COLO829 (cell line): ENCODE data around the gene HOXD8.

ENCODE experiments used
- DNase-seq: peaks from one replicate; pipeline ENCODE4 v3.0.0; 2012; ENCODE audit warnings: low spot score

The HOXD8 gene

DNA sequence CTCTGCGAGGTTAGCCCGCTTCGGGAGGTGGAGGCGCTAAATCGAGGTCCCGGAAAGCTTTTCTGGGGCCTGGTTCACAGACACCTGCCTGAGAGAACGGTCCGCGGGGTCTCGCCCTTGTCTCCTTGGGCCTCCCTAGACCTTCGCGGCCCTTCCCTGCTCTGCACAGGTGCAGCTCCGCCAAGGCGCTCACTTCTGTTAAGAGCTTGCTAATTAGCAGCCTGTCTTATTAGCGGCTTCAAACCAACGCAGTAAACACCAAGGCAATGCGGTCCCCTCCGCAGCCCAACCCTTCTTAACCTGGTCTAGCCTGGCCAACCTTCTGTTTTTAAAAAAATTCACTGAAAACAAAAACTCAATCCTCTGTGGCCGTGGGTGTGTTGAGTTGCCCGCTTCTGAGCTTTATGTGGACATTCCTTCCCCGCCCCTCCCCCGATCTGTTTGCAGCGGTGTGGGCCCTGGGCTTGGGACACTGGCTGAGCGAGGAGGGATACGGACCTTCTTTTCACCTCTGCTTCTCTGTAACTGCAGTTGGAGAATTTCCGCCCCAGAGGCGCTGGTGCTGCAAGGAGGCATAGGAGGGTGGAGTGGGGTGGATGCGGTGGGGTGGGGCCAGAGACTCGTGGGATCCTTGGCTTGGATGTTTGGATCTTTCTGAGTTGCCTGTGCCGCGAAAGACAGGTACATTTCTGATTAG, 18.4 kb downstream of the HOXD8 start:
- no peak for DNase-seq

DNA sequence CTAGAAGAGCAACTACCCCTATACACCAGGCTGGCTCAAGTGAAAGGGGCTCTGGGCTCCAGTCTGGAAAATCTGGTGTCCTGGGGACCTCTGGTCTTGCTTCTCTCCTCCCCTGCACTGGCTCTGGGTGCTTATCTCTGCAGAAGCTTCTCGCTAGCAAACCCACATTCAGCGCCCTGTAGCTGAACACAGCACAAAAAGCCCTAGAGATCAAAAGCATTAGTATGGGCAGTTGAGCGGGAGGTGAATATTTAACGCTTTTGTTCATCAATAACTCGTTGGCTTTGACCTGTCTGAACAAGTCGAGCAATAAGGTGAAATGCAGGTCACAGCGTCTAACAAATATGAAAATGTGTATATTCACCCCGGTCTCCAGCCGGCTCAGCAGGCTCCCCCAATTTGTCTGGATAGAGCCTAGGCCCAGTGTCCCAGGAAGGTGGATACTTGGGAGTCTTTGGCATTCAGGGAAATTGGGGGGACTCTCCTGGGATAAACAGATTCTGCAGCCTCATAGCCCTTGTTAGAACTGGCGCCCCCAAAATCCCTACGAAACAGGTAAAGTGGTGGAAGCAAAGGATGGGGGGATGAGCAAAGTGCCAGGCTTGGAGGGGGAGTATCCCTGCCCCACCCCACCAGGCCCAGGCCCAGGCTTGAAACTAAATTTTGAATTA, 19.4 kb downstream of the HOXD8 start:
- DNase-seq: no peak

DNA sequence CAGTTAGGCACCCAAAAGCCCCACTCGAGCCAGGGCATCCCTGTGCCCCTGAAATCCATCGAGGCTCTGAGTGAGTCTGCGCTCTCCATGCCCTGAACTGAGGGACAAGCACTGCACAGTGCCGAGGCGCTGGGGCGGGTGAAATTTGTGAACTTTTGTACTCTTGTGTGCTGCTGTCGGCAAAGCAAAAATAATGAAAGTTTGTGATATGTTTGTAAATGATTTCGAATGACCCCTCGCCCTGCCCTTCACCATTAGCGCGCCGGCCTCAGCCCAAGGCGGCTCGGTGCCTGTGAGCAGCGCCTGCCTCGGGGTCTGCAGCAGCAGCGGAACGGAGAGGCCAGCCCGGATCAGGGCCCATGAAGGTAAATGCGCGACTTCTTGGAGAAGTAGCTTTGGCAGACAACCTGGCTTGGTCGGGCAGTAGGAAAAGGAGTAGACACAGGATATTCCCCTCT, 20.0 kb downstream of the HOXD8 start:
- no peak for DNase-seq

DNA sequence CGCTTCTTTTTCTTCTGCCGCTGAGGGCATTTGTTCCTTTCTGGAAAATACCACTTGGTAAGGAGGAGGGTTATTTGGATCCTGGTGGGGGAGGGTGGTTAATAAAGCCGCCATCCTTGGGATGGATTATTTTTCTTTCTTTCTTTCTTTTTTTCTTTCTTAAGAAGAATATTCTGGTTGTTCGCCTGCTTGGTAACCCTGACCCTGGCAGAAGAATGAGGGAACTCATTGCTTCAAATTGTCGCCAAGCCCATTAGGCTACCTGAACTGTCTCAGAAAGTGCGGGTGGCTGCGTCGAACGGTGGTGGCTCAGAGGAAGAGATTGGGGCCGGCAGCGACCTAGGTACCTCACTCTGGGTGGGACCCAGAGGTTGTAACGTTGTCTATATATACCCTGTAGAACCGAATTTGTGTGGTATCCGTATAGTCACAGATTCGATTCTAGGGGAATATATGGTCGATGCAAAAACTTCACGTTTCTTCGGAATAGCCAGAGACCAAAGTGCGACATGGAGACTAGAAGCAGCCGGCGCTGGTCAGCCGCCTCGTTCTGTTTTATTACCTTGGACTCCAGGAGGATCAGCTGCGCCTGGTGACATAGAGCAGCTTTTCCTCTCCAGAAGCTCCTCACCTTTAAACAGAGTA, 20.6 kb downstream of the HOXD8 start:
- no peak for DNase-seq

DNA sequence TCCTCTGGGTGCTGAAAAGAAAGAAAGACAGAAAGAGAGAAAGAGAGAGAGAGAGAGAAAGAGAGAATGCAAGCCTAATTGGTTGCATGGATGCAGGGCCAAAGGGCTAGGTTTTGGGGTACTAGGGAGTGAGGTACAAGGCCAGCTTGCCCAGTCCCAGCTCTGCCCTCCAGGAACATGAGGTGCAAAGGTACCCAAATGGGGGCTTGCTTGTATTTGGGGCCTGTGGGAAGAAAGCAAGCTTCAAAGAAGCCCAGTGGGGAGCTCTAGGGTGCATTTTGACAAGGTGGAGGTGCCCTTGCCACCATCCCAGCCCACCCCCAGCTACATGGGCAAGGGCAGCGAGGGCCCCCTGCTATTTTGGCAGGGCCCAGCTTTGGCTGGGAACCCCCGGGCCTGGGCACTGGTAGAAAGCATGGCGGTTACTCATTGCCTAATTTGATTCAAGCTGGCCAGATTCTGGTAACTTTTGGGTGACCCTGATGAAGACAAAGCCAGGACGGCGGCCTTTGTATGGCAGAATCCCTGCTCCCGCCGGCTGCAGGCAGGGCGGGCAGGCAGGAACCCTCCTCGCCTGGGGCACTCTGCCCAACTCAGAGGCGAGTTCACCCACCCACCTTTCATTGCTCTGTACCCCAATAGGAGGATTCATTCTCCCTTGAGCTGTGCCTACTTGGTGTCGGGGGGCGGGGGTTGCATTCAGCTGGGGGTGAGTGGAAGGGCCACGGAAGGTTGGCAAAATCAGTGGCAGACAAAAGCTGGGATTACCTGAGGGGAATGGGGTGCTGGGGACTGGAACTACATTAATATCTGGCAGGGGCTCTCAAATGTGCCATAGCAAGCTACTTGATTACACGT, 21.3 kb downstream of the HOXD8 start:
- no peak for DNase-seq

DNA sequence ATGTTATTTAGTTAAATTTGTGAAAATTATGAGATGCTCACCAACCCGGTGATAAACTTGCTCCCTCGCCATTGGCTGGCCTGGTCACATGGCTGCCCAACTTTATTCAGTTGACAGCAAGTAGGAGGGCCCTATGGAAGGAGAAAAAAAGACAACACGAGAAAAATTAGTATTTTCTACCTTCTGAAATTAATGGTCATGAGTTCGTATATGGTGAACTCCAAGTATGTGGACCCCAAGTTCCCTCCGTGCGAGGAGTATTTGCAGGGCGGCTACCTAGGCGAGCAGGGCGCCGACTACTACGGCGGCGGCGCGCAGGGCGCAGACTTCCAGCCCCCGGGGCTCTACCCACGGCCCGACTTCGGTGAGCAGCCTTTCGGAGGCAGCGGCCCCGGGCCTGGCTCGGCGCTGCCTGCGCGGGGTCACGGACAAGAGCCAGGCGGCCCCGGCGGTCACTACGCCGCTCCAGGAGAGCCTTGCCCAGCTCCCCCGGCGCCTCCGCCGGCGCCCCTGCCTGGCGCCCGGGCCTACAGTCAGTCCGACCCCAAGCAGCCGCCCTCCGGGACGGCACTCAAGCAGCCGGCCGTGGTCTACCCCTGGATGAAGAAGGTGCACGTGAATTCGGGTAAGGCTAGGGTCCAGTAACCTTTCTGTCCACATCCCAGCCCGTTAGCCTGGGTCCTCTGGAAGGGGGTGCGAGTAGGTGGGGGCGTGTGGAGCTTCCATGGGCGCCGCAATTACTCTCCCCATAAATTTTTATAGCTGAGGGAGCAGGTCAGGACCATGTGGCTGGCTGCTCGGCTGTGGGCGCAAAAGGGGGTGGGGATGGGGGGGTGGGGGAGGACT, 22.2 kb downstream of the HOXD8 start, which contains the start of gene HOXD4:
HOXD4 (plus strand) TSS at position 109 of the 846 bp plus-strand sequence; CDS start at position 193, 84 bp downstream.
- no peak for DNase-seq

DNA sequence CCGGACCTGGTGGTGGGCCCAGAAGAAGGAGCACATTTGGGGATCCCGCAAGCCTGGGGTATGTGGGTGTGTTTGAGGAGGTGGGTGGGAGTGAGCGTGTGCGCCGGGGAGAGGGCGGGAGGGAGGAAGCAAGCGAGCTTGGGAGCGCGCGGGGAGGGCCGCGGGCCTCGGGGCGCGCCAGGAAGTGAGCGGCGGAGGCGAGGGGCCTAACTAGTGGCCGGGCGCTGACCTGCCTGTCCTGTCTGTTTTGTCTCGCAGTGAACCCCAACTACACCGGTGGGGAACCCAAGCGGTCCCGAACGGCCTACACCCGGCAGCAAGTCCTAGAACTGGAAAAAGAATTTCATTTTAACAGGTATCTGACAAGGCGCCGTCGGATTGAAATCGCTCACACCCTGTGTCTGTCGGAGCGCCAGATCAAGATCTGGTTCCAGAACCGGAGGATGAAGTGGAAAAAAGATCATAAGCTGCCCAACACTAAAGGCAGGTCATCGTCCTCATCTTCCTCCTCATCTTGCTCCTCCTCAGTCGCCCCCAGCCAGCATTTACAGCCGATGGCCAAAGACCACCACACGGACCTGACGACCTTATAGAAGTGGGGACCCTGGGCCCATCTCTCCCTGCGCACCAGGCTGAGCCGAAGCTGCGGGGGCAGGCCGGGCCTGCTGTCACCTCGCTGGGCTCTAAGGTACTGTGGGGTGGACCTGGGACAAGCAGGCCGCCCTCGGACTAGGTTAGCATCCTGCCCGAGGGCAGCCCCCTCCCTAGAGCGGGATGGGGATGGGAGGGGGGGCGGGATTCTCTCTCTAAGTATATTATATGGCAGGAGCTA, 23.1 kb downstream of the HOXD8 start:
- DNase-seq: no peak

DNA sequence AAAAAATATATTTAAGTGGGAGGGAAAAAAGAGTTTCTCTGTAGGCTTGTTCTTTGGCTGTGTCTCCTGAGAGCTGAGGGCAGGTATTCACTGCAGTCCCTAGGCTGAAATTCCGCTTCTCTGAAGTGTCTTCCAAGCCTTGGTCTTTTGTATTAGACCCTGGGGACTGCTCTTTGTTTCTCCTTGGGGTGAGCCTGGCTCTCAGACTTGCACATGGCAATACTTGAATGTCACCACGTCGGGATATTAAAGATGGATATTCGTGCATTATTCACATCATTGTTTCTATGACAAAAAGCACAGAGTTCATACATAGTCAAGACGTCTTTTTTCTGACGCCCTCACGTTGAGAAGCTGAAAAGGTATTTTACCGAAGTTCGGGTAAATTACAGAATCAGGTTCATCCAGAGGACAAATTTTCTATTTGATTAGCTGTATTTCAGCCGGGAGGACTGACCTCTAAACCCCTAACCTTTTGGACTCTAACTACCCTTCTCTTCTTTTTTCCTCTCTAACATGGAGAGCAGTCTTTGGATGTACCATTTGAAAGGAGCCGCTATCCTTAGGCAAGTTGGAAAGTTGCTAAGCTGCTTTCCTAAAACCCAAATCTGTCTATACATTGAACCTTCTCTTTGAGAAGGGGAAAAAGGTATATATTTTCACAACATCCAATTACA, 25.2 kb downstream of the HOXD8 start:
- no peak for DNase-seq

DNA sequence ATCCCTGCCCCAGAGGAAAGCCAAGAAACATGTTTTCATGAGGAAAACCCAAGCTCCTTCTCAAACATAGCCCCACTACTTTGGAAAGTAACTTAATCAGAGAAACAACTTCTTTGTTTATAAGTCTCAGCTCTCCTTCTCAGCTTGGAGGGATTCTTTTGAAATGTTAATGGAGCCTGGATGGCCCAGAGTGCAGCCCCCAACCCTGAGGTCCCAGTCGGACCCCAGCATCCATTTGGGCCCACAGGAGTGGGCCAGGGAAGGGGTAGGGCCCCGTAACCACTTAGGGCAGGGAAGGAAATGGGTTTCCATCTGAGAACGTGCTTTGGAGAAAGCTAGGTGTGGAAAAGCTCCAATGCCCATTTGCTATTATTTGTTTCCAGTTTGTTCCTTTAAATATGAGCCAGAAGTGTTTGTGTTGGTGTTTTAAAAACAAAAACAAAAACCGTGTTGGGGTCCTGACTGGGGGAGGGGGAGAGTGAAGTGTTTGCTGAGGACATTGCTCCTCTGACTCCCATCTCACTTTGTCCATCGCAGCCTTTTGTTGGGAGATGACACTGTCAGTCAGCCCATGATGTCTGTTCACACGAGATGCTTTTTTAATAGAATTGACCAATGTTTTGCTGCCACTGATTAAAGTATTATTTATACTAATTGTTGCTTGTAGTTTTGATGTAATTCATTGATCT, 26.0 kb downstream of the HOXD8 start:
- DNase-seq: no peak

DNA sequence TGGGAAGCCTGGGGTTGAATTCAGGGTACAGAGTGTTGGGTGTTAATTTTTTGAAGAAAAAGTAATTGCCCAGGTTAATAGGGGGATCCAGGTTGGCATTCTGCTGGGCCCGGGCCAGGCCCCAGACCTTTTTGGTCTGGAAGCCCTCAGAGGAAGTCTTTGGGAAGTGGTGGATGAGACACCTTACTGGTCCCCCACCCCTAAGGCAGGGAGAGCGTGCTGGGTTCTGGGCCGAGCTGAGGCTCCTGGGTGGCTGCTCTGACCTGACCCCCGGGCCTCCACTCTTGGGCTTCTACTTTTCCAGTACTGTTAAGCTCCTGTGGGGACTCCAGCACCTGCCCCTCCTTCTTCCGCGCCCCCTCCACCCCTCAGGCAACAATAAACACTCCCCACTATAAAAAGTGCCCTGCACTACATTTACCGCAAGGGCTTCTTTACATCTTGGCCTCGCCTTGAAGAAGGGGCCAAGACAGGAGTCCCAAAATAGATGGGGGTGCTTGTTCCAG, 26.8 kb downstream of the HOXD8 start:
- no peak for DNase-seq

DNA sequence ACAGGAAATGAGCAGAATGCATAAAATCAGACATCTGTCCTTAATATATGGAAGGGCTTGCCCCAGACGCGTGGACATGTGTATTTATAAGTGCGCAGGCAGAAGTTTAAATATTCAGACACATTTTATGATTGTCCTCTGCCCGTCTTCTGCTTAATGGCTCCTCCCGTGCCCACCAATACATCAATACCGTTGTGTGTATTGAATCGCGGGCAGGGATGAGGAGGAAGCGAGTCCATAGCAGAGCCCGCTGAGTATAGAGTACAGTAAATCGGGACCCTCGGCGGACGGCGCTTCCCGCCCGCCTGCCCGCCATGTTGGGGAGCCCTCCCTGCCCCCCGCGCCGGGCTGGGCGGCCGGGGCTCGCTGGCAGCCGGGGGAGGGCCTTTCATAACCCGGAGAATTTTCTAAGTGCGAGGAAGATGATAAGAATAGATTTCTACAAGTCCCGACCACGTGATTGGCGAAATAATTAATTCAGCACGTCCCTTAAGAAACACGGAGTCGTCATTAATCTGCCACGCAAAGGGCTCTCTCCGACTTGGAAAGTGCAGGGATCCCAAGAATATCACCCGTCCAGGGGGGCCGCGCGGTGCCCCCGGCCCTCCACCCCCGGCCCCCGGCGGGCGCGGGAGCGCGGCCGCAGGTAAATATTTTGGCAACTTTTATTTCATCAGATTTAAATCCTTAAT, 27.4 kb downstream of the HOXD8 start, which contains the start of gene HOXD3:
HOXD3 (plus strand) TSS at position 501 of the 692 bp plus-strand sequence. CDS start 11,808 bp downstream, outside the sequence.
- DNase-seq: no peak

DNA sequence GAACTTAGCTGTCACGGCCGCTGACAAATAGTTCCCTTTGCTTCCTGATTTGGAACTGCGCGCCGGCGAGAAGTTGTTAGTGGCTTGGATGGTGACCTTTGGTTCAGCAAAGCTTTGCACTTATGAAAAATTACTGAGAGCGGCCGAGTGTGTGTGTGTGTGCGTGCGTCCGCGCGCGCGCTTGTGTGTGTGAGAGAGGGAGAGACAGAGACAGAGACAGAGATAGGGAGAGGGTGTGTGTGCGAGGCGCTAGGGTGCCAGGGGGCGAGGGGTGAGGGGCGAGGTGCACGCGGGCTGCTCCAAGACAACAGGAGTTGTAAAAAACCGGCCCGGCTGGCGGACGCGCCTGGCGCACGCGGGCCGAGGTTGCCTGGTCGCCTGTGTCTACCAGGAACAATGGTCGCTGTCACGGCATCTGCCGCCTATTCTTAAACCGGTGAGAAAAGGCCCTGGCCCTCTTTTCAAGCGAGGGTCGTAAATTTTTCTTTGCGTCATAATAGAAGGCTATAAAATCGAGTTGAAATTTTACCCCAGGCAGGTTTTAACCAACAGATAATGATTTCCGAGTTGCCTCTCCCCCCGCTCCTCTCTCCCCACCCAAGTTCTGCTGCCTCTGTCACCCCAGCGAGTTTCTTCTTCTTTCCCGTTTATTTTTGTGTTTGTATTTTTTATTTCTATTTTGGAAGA, 28.1 kb downstream of the HOXD8 start:
- DNase-seq: no peak

DNA sequence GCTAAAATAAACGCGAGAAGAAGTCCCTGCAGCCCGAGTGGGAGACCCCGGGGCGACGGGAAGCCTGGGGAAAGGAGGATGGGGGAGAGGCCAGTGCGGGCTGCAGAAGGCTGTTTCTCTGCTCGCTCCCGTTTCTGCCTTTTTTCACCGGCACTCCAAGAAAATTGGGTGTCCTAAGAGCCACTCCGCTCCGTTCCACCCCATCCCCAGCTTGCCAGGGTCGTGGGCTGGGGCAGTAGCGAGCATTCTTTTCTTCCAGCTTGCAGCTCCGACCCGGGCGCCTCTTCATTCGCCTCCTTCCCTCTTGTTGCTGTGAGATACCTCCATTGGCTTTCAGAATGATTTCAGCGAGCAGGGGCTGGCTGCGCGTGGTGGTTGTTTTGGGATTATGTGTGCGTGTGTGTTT, 28.7 kb downstream of the HOXD8 start:
- no peak for DNase-seq

DNA sequence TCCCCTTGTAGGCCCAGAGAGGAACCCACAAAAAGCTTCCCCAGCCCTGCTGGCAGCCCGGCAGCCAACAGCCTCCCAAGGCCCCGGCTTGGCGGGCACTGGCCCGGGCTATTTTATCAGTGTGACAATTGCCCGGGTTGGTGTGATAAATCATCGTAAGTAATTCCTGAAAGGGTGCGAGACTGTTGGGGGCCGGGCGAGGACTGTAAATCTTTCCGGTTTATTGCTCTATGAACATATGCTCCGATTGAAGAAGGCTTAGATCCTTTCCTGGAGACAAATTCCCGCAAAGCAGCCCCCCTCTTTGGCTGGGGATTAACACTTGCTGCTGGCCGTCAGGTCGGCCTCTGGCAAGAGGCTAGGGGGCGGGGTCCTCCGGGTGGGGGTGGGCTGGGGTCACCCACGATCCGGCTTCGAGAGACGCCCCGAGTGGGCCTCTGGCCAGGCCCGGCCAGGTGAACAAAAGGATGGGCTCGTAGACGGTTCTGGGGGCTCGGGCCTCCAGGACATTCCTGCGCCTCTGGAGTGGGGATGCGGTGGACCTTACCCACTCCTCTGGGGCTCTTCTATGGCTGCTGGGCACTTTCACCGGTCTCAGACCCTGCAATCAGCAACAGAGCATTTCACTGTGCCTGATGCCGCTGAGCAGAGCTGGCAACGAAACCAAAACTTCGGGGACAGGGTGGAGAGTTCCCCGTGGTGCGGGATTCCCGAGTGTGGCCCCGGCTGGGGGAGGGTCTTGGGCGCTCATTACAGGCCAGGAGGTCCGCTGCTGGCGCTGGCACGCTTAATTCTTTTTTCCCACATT, 29.6 kb downstream of the HOXD8 start:
- DNase-seq: no peak

DNA sequence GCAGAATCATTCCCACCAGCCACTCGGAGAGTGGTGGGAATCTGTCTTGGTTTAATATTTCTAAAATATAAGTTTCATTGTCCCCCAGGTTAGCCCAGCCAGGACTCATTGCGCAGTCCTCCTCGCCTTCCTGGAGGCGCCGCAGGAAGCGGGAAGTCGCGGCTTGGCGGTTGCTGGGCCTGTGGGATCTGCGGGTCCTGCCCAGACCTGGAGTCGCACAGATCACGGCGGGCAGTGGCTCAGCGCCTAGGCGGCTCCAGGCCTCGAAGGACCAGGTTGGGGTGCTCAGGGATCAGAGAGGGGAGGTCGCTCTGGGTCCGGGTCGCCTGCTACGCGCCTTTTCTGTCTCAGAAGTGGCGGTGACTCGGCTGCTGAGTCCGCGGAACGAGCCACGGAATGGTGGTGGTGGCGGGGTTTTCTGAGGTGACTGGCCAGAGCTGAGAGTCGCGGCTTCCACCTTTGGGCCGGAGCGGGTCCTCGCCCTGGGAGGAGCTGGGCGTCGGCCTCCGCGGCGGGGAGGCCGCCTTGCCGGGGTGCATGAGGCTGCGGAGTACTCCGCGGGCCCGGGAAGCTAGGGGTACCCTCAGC, 30.3 kb downstream of the HOXD8 start:
- DNase-seq: no peak

DNA sequence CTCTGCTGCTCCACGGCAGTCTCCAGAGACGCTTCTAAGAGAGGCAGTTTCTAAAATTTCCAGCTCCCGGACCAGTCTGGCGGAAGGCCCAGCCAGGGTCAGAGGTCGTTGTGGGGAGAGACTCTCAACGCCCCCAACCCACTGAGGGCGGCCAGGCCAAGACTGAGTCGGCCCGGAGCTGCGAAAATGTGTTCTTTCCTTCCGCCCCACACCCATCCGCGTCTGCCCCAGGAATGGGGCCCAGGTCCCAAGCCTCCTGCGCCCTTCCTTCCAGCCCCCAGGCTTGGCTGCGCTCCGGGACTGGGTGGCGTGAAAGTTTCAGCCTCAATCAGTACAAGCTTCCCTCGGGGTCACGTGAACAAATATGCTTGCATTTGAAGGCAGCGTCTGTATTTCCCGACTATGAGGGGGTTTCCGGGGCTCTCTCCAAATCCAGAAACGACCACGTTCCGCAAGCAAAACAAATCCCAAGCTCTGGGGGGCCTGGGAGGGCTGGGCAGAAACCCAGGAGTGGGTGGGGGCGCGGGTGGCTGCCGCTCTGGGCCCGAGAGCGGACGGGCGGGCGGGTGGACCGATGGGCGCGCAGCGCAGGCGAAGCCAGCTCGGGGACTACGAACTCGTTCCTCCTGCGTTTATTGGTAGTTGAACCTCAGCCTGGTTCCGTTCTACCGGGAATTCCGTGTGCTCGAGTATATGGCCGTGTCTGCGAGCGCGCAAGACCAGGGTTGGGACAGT, 30.9 kb downstream of the HOXD8 start:
- no peak for DNase-seq
